GM10248 (cell line): ENCODE data around the gene CUX1.
A peak's percentile ranks its signal among the peaks of the same experiment; 100 is the strongest.

Source experiments
- CTCF ChIA-PET: fragments of 300-600 bp; sonication (Branson Sonifier 250); formaldehyde crosslinking; extraction: SDS; loops from one replicate; lab custom pipeline; 2021; ENCODE audit warnings: antibody characterized with exemption; lab: Yijun Ruan, JAX
- POLR2A ChIA-PET: fragments of 350-650 bp; sonication (Branson Sonifier 250); formaldehyde crosslinking; extraction: SDS; loops from one replicate; lab custom pipeline; 2020; ENCODE audit warnings: antibody characterized with exemption; lab: Yijun Ruan, JAX
- DNase-seq: peaks from one replicate; pipeline ENCODE4 v3.0.0; 2012; ENCODE audit errors: extremely low spot score
- CTCF ChIP-seq: IDR thresholded peaks from 2 replicates; pipeline ENCODE4 v1.5.1; 2012; ENCODE audit warnings: mild to moderate bottlenecking, low read depth; ENCODE audit errors: extremely low read depth, missing control alignments, control extremely low read depth

The CUX1 gene

GRCh38 chr7:102211590-102212550, 394.4 kb downstream of the CUX1 start:
- POLR2A ChIA-PET, result no interaction called here
- CTCF ChIA-PET, result no interaction called here

GRCh38 chr7:102214477-102215072, 397.1 kb downstream of the CUX1 start:
- POLR2A ChIA-PET, result no interaction called here
- no peak for DNase-seq
- CTCF ChIA-PET, result interaction anchor here (1.6 kb wide), 1 partner anchor 612 kb away, joined by 3 read pairs; no protein-coding TSS in a partner anchor
- TF ChIP-seq CTCF, result no peak

More at GRCh38 chr7:102211590-102212550, 394.4 kb downstream of the CUX1 start:
- peak; percentile 81 for DNase-seq
- no peak for TF ChIP-seq CTCF

- TF ChIP-seq CTCF, result no peak
- ChIA-PET POLR2A (no interaction called here), CTCF (interaction anchor here (0.6 kb wide), 1 partner anchor 299 kb away, joined by 3 read pairs; no protein-coding TSS in a partner anchor)
These were observed 397.8 kb downstream of the CUX1 start for GRCh38 chr7:102215256-102215655.

GRCh38 chr7:102215711-102216110, 398.3 kb downstream of the CUX1 start:
- TF ChIP-seq CTCF, result no peak
- ChIA-PET CTCF (interaction anchor here (0.6 kb wide), 1 partner anchor 300 kb away, joined by 3 read pairs; no protein-coding TSS in a partner anchor), POLR2A (no interaction called here)
- DNase-seq, result no peak

More at GRCh38 chr7:102215256-102215655, 397.8 kb downstream of the CUX1 start:
- no peak for DNase-seq

GRCh38 chr7:102216573-102217314, 399.3 kb downstream of the CUX1 start:
- no peak for DNase-seq
- ChIA-PET CTCF (no interaction called here), POLR2A (no interaction called here)
- no peak for TF ChIP-seq CTCF
